Breast epithelium (tissue), 4 donors: ENCODE results near the gene LCN10. TPM values are rescaled to one million over a fixed set of nuclear protein-coding genes. Genes with fewer than 3 reads are reported as not detected.

Source experiments
- DNase-seq, 2 donors: peaks; one replicate each; pipeline ENCODE4 v3.0.0-alpha.2; 2019; ENCODE audit warnings: low spot score in 2 of 2
- H3K27ac ChIP-seq, 2 donors: fragments of 200-600 bp; sonication (generic) in 1 of 2; one replicate each; pipeline ENCODE4 v1.5.1; 2016 to 2019; ENCODE audit warnings: mild to moderate bottlenecking in 1 of 2
- H3K27me3 ChIP-seq, 2 donors: fragments of 200-600 bp; sonication (generic) in 1 of 2; one replicate each; pipeline versions ENCODE4 v1.5.1 to v1.6.0; 2017 to 2019; ENCODE audit warnings: control low read depth in 1 of 2, mild to moderate bottlenecking in 1 of 2
- H3K36me3 ChIP-seq: fragments of 200-600 bp; one replicate; pipeline ENCODE4 v1.5.1; 2019
- H3K4me1 ChIP-seq, 2 donors: fragments of 200-600 bp; sonication (generic); one replicate each; pipeline ENCODE4 v1.5.1; 2016 to 2019; ENCODE audit warnings: control low read depth in 1 of 2
- H3K4me3 ChIP-seq, 3 donors: fragments of 200-600 bp; sonication (generic); 1 replicate in 2 of 3; 2 replicates in 1 of 3; pipeline ENCODE4 v1.5.1; 2016 to 2019; ENCODE audit warnings: mild to moderate bottlenecking in 3 of 3, moderate library complexity in 2 of 3
- H3K9me3 ChIP-seq, 2 donors: fragments of 200-600 bp; sonication (generic) in 1 of 2; one replicate each; pipeline ENCODE4 v1.5.1; 2016 to 2019; ENCODE audit warnings: control low read depth in 1 of 2
- POLR2A ChIP-seq: fragments of 450-650 bp; IDR thresholded peaks from one replicate; pipeline ENCODE4 v1.6.1; 2016; ENCODE audit warnings: antibody characterized with exemption, mild to moderate bottlenecking, moderate library complexity
- POLR2AphosphoS5 ChIP-seq, 3 donors: sonication (generic); formaldehyde crosslinking; IDR thresholded peaks; one replicate each; pipeline ENCODE4 v1.6.1; 2017; ENCODE audit warnings: antibody characterized with exemption in 3 of 3
- intact Hi-C: fragments of 100-400 bp; cut with DNase I; formaldehyde crosslinking; loops from one replicate; pipeline ENCODE4 v1.15.1; 2023; ENCODE audit warnings: low total_unique reads
- total RNA-seq, 3 donors: library from RNA; depleted of rRNA; stranded (reverse); fragments of >200 nt; gene quantifications; one replicate each; pipeline ENCODE4 v1.1.0, GENCODE V29; 2016
- TF ChIP-seq, protein P1 (sequence below), 3 donors: fragments of 450-650 bp; IDR thresholded peaks; one replicate each; pipeline ENCODE4 v1.5.1; 2016 to 2017; ENCODE audit warnings: antibody characterized with exemption in 3 of 3, mild to moderate bottlenecking in 3 of 3, moderate library complexity in 3 of 3

The LCN10 gene
- total RNA-seq, 3 donors from 2014 or later, result 0.73 to 6.9 (median 6.7) TPM

DNA sequence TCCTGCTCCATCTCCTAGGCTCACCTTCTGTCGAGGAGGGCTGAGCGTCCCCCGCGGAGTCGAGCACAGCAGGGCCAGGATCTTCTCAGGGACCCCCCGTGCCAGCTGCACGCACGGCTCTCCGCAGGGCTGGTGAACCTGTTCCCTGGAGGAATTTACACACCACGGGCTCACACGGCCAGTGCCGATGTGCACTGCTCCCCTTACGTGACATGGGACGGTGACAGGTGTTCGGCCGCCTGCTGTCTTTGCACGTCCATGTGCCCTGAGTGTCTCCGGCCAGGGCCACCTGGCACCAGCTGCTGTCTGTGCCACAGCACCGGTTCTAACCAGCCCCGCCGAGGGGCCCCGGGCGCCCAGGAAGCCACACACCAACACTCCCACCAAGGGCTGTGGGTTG, 46.8 kb downstream of the LCN10 start:
- DNase-seq, result no peak
- TF ChIP-seq POLR2A (no peak), POLR2AphosphoS5 (IDR thresholded peaks at IDR 0.05) (no peak)
- TF ChIP-seq, protein P1, sequence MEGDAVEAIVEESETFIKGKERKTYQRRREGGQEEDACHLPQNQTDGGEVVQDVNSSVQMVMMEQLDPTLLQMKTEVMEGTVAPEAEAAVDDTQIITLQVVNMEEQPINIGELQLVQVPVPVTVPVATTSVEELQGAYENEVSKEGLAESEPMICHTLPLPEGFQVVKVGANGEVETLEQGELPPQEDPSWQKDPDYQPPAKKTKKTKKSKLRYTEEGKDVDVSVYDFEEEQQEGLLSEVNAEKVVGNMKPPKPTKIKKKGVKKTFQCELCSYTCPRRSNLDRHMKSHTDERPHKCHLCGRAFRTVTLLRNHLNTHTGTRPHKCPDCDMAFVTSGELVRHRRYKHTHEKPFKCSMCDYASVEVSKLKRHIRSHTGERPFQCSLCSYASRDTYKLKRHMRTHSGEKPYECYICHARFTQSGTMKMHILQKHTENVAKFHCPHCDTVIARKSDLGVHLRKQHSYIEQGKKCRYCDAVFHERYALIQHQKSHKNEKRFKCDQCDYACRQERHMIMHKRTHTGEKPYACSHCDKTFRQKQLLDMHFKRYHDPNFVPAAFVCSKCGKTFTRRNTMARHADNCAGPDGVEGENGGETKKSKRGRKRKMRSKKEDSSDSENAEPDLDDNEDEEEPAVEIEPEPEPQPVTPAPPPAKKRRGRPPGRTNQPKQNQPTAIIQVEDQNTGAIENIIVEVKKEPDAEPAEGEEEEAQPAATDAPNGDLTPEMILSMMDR (IDR thresholded peaks at IDR 0.05), result no peak
- no peak overlapping the region for H3K4me3 ChIP-seq
- H3K27ac ChIP-seq, result peak overlapping the region; percentile 68 to 79
- H3K4me1 ChIP-seq, result no peaks in the 10 kb centered on the region
- no peaks in the 10 kb centered on the region for H3K9me3 ChIP-seq
- H3K36me3 ChIP-seq, result no peaks in the 10 kb centered on the region
- intact Hi-C loops, result no loop called here
- H3K27me3 ChIP-seq, result no peaks in the 10 kb centered on the region

GRCh38 chr9:136695435-136695895, 47.3 kb downstream of the LCN10 start:
- no peaks in the 10 kb centered on the region for H3K36me3 ChIP-seq
- no peaks in the 10 kb centered on the region for H3K9me3 ChIP-seq
- peak; percentile 88 to 90 for DNase-seq
- TF ChIP-seq, protein P1 (IDR thresholded peaks at IDR 0.05), result no peak
- TF ChIP-seq POLR2A, result no peak
- no peak for TF ChIP-seq POLR2AphosphoS5 (IDR thresholded peaks at IDR 0.05)
- H3K27ac ChIP-seq, result peak overlapping the region; percentile 68 to 79
- H3K27me3 ChIP-seq, result no peaks in the 10 kb centered on the region
- no peak overlapping the region for H3K4me3 ChIP-seq
- intact Hi-C loops, result no loop called here
- no peaks in the 10 kb centered on the region for H3K4me1 ChIP-seq

DNA sequence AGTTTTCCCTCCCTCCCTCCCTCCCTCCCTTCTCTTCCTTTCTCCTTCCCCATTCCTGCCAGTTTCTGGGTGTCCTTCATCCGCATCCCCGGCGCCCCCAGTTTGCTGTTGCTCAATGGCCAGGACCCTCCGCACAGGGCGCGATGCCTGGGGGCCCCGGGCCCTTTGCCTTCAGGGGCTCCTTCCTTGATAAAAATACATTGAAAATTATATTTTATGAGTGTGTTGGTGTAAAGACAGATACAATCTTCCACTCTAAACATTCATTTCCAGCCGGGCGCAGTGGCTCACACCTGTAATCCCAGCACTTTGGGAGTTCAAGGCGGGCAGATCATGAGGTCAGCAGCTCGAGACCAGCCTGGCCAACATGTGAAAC, 47.9 kb downstream of the LCN10 start:
- no peaks in the 10 kb centered on the region for H3K4me1 ChIP-seq
- H3K36me3 ChIP-seq, result no peaks in the 10 kb centered on the region
- intact Hi-C loops, result no loop called here
- DNase-seq, result no peak
- H3K9me3 ChIP-seq, result no peaks in the 10 kb centered on the region
- H3K27me3 ChIP-seq, result no peaks in the 10 kb centered on the region
- TF ChIP-seq, protein P1 (IDR thresholded peaks at IDR 0.05), result no peak
- no peak for TF ChIP-seq POLR2A
- TF ChIP-seq POLR2AphosphoS5 (IDR thresholded peaks at IDR 0.05), result no peak
- peak overlapping the region; percentile 65 to 79 for H3K27ac ChIP-seq
- H3K4me3 ChIP-seq, result no peak overlapping the region

GRCh38 chr9:136694163-136694871, 48.4 kb downstream of the LCN10 start:
- H3K9me3 ChIP-seq, result no peaks in the 10 kb centered on the region
- no peak for TF ChIP-seq POLR2A
- TF ChIP-seq, protein P1 (IDR thresholded peaks at IDR 0.05), result peak in 2 of 3 donors; percentile 52 to 66
- DNase-seq, result no peak
- peak overlapping the region; percentile 65 to 79 for H3K27ac ChIP-seq
- no peaks in the 10 kb centered on the region for H3K27me3 ChIP-seq
- no peaks in the 10 kb centered on the region for H3K4me1 ChIP-seq
- H3K36me3 ChIP-seq, result no peaks in the 10 kb centered on the region
- H3K4me3 ChIP-seq, result no peak overlapping the region
- intact Hi-C loops, result no loop called here

GRCh38 chr9:136693490-136694162, 49.1 kb downstream of the LCN10 start:
- Histone ChIP-seq H3K27ac (peak overlapping the region; percentile 65 to 79), H3K9me3 (no peaks in the 10 kb centered on the region), H3K27me3 (no peaks in the 10 kb centered on the region), H3K36me3 (no peaks in the 10 kb centered on the region), H3K4me1 (no peaks in the 10 kb centered on the region), H3K4me3 (no peak overlapping the region)
- intact Hi-C loops, result loop anchor here (1.0 kb wide), 1 partner anchor 24 kb away; no protein-coding TSS in a partner anchor
- DNase-seq, result peak; percentile 67 to 79
- TF ChIP-seq POLR2A (no peak), POLR2AphosphoS5 (IDR thresholded peaks at IDR 0.05) (no peak)
- TF ChIP-seq, protein P1 (IDR thresholded peaks at IDR 0.05), result no peak
